GM12878 (cell line): ENCODE measurements around the gene TMEM82.

Experiments
- ATF7 ChIP-seq: fragments of 450-650 bp; IDR thresholded peaks from 2 replicates; pipeline ENCODE4 v1.6.1; 2016; ENCODE audit warnings: low read depth, mild to moderate bottlenecking
- CTCF ChIP-seq, 3 experiments: IDR thresholded peaks in 2 of 3; conservative IDR thresholded peaks in 1 of 3; 2 replicates each; pipeline ENCODE4 v1.5.1; 2011; ENCODE audit warnings: low read depth in 3 of 3, low read length in 3 of 3, mild to moderate bottlenecking in 3 of 3, control low read depth in 2 of 3, moderate library complexity in 2 of 3, inconsistent platforms in 1 of 3, mixed read lengths in 1 of 3; ENCODE audit not compliant: control insufficient read depth in 2 of 3, insufficient read depth in 1 of 3; ENCODE audit errors: extremely low read depth in 1 of 3
- NR2C2 ChIP-seq: IDR thresholded peaks from 2 replicates; pipeline ENCODE4 v1.6.1; 2011; ENCODE audit warnings: borderline replicate concordance, low read depth; ENCODE audit not compliant: control insufficient read depth, insufficient read length
- TCF12 ChIP-seq: IDR thresholded peaks from 2 replicates; pipeline ENCODE4 v1.6.1; 2011; ENCODE audit warnings: low read depth, mild to moderate bottlenecking, low read length

- TF ChIP-seq NR2C2 (no peak), TCF12 (no peak), CTCF (IDR thresholded peaks at IDR 0.05 in 2 of 3, conservative IDR thresholded peaks at IDR 0.05 in 1 of 3; ENCODE audit: control insufficient read depth in 2 of 3, extremely low read depth in 1 of 3, insufficient read depth in 1 of 3, low read depth in 3 of 3, low read length in 3 of 3) (no peak), ATF7 (no peak)
Measured at GRCh38 chr1:15722411-15722810, 19.9 kb upstream of the TMEM82 start.
